VCaP (cell line): ENCODE measurements around the gene SLC26A4.

Source experiments
- H3K27ac ChIP-seq: fragments of 450-650 bp; 2 replicates; pipeline ENCODE4 v1.5.1; 2017
- TF ChIP-seq, protein P1 (sequence below): fragments of 450-650 bp; conservative IDR thresholded peaks from 2 replicates; pipeline ENCODE4 v1.5.1; 2017; ENCODE audit warnings: mild to moderate bottlenecking, moderate library complexity

The SLC26A4 gene

DNA sequence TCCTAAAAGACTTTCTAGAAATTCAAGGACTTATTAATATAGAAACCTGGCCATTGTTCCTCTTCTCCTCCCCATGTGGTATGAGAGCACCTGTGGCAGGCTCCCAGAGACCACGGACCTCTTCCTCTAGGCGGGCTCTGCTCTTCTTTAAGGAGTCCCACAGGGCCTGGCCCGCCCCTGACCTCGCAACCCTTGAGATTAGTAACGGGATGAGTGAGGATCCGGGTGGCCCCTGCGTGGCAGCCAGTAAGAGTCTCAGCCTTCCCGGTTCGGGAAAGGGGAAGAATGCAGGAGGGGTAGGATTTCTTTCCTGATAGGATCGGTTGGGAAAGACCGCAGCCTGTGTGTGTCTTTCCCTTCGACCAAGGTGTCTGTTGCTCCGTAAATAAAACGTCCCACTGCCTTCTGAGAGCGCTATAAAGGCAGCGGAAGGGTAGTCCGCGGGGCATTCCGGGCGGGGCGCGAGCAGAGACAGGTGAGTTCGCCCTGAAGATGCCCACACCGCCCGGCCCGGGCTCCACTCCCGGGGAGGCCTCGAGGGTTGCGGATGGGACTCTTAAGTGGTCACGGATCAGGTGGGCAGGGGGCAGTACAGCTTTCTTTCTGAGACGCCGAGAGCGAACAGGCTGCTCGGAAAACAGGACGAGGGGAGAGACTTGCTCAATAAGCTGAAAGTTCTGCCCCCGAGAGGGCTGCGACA is at the start of gene SLC26A4:
SLC26A4 (plus strand) TSS at position 448 of the 700 bp plus-strand sequence. CDS start 814 bp downstream, outside the sequence.
- TF ChIP-seq, protein P1, sequence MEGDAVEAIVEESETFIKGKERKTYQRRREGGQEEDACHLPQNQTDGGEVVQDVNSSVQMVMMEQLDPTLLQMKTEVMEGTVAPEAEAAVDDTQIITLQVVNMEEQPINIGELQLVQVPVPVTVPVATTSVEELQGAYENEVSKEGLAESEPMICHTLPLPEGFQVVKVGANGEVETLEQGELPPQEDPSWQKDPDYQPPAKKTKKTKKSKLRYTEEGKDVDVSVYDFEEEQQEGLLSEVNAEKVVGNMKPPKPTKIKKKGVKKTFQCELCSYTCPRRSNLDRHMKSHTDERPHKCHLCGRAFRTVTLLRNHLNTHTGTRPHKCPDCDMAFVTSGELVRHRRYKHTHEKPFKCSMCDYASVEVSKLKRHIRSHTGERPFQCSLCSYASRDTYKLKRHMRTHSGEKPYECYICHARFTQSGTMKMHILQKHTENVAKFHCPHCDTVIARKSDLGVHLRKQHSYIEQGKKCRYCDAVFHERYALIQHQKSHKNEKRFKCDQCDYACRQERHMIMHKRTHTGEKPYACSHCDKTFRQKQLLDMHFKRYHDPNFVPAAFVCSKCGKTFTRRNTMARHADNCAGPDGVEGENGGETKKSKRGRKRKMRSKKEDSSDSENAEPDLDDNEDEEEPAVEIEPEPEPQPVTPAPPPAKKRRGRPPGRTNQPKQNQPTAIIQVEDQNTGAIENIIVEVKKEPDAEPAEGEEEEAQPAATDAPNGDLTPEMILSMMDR, result no peak
- H3K27ac ChIP-seq, result peak within 1 kb of the TSS; percentile 55

- TF ChIP-seq, protein P1, result no peak
- H3K27ac ChIP-seq, result peak overlapping the region; percentile 75
Measured at GRCh38 chr7:107613439-107613838, 47.2 kb upstream of the SLC26A4 start.

DNA sequence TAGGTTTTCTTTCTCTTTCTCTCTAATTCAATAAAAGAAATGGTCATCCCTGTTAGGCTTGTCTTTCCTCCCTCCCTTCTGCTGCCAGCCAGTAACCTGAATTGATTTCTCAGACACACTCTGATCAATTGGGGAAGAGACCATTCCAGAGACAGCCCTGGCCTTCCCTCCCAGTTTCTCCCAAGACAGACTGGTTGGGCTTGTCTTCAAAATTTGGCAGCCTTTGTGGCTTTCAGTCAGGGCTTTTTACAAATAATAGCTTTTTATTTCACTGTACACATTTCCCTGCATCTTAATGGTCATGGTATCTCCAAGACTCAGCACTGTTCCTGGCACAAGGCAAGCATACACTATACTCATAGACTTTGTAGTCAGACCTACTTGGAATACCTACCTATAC is 46.7 kb upstream of the SLC26A4 start:
- TF ChIP-seq, protein P1, result no peak
- peak overlapping the region; percentile 75 for H3K27ac ChIP-seq

DNA sequence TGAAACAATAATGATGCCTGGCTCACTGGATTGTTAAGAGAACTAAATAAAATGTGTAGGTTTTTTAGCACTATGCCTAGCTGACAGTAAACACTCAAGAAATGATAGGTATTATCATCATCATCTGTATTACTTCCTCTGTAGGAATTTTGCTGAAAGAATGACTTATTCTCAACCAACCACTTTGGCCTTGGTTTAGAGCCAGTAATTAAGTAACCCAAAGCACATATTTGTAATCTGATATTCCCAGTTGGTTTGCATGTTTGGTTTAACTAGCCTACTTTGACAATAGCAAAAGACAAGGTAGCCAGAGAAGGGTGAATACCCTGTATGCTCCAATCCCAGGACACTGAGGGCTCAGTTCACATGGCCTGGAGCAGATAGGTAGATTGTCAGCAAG is 46.2 kb upstream of the SLC26A4 start:
- TF ChIP-seq, protein P1, result no peak
- peak overlapping the region; percentile 75 for H3K27ac ChIP-seq

- H3K27ac ChIP-seq, result peak overlapping the region; percentile 75
- TF ChIP-seq, protein P1, result no peak
Measured at GRCh38 chr7:107615910-107616680, 44.5 kb upstream of the SLC26A4 start.

DNA sequence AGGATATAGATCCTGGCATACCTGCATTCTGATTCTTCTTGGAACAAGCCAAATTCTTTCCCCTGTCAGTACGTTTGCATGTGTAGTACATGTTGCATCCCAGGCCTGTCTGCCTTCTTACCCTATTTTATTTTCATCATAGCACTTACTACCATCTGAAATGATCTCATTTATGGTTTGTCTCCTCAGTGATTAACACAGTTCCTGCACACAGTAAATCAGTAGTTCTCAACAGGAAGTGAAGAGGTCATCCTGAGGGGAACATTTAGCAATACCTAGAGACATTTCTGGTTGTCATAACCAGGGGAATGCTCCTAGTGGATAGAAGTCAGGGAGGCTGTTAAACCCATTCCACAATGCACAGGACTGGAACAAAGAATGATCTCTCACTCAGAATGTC is 38.2 kb upstream of the SLC26A4 start:
- TF ChIP-seq, protein P1, result no peak
- no peak overlapping the region for H3K27ac ChIP-seq

DNA sequence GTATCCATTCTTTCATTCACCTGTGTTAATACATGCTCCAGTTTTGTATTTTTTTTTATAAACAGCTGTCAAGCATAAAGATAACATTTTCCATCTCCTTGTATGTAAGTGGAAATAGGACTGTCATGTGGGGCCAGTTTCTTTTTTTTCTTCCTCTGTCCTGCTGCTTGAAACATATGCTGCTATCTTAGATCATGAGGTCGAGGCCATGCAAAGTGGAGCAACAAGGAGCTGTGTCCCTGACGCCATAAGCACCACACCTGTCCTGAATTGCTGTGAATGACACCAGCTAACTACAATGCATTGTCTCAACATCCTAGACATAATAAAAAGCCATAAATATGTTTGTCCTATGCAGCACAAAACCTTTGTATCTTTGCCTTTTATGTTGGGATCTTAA is 37.7 kb upstream of the SLC26A4 start:
- no peak overlapping the region for H3K27ac ChIP-seq
- TF ChIP-seq, protein P1, result no peak
